KMS-11 (cell line): ENCODE measurements around the gene GALP.

Experiments
- H2AFZ ChIP-seq: fragments of 200-600 bp; sonication (generic); 2 replicates; pipeline ENCODE4 v1.6.1; 2016; ENCODE audit warnings: antibody characterized with exemption, mixed run types, low read depth
- H3K27ac ChIP-seq: fragments of 200-600 bp; sonication (generic); 2 replicates; pipeline ENCODE4 v1.6.1; 2016; ENCODE audit warnings: mild to moderate bottlenecking, mixed run types
- H3K27me3 ChIP-seq: fragments of 200-600 bp; sonication (generic); 2 replicates; pipeline ENCODE4 v1.6.1; 2017; ENCODE audit warnings: mild to moderate bottlenecking, low read depth, mixed run types, moderate library complexity; ENCODE audit not compliant: insufficient read depth
- H3K36me3 ChIP-seq: fragments of 200-600 bp; sonication (generic); 2 replicates; pipeline ENCODE4 v1.6.1; 2017; ENCODE audit warnings: mild to moderate bottlenecking, mixed run types; ENCODE audit not compliant: insufficient read depth
- H3K4me1 ChIP-seq: fragments of 200-600 bp; sonication (generic); 2 replicates; pipeline ENCODE4 v1.6.1; 2016; ENCODE audit warnings: mild to moderate bottlenecking, low read depth, mixed run types; ENCODE audit not compliant: poor library complexity, severe bottlenecking
- H3K4me2 ChIP-seq: fragments of 200-600 bp; sonication (generic); 2 replicates; pipeline ENCODE4 v1.7.0; 2016; ENCODE audit warnings: mild to moderate bottlenecking, mixed run types
- H3K4me3 ChIP-seq: fragments of 200-600 bp; sonication (generic); IDR thresholded peaks from 2 replicates; pipeline ENCODE4 v1.6.1; 2017; ENCODE audit warnings: low read depth, low read length, mixed read lengths; ENCODE audit not compliant: insufficient read depth
- H3K79me2 ChIP-seq: fragments of 200-600 bp; sonication (generic); 2 replicates; pipeline ENCODE4 v1.6.1; 2016; ENCODE audit warnings: low read depth, mixed run types; ENCODE audit not compliant: insufficient read depth
- H3K9ac ChIP-seq: fragments of 200-600 bp; sonication (generic); 2 replicates; pipeline ENCODE4 v1.6.1; 2016; ENCODE audit warnings: mild to moderate bottlenecking, mixed run types
- H4K20me1 ChIP-seq: fragments of 200-600 bp; sonication (generic); 2 replicates; pipeline ENCODE4 v1.6.1; 2016; ENCODE audit warnings: mild to moderate bottlenecking, mixed run types; ENCODE audit not compliant: insufficient read depth
- CTCF ChIP-seq: fragments of 200-600 bp; sonication (generic); conservative IDR thresholded peaks from 2 replicates; pipeline ENCODE4 v1.6.1; 2017; ENCODE audit warnings: low read depth, mild to moderate bottlenecking, antibody characterized with exemption, low read length, moderate library complexity, mixed read lengths

GALP gene

GRCh38 chr19:56176881-56177280 is 1.1 kb downstream of the GALP start:
- H3K9ac ChIP-seq, result no peak overlapping the region
- H3K79me2 ChIP-seq, result no peaks in the 10 kb centered on the region
- no peak for TF ChIP-seq CTCF
- H3K27ac ChIP-seq, result no peak overlapping the region
- H3K27me3 ChIP-seq, result no peaks in the 10 kb centered on the region
- no peak overlapping the region for H3K4me2 ChIP-seq
- H3K4me1 ChIP-seq, result no peaks in the 10 kb centered on the region
- no peak overlapping the region for H3K4me3 ChIP-seq
- H4K20me1 ChIP-seq, result no peaks in the 10 kb centered on the region
- no peak overlapping the region for H2AFZ ChIP-seq
- H3K36me3 ChIP-seq, result no peaks in the 10 kb centered on the region

GRCh38 chr19:56177564-56178243 is 1.9 kb downstream of the GALP start:
- Histone ChIP-seq H3K27me3 (no peaks in the 10 kb centered on the region; the same call in 1 of the 2 replicates), H3K4me3 (no peak overlapping the region), H3K36me3 (no peaks in the 10 kb centered on the region), H3K4me1 (no peaks in the 10 kb centered on the region), H3K27ac (no peak overlapping the region), H3K4me2 (no peak overlapping the region), H3K9ac (no peak overlapping the region), H3K79me2 (no peaks in the 10 kb centered on the region), H2AFZ (no peak overlapping the region), H4K20me1 (no peaks in the 10 kb centered on the region)
- no peak for TF ChIP-seq CTCF

GRCh38 chr19:56189785-56190184 is 14.0 kb downstream of the GALP start:
- no peak overlapping the region for H3K4me2 ChIP-seq
- H3K4me3 ChIP-seq, result no peak overlapping the region
- H3K9ac ChIP-seq, result no peak overlapping the region
- no peaks in the 10 kb centered on the region for H3K27me3 ChIP-seq
- no peaks in the 10 kb centered on the region for H4K20me1 ChIP-seq
- no peaks in the 10 kb centered on the region for H3K79me2 ChIP-seq
- H3K4me1 ChIP-seq, result no peaks in the 10 kb centered on the region
- H3K36me3 ChIP-seq, result no peaks in the 10 kb centered on the region
- no peak overlapping the region for H3K27ac ChIP-seq
- no peak for TF ChIP-seq CTCF
- H2AFZ ChIP-seq, result no peak overlapping the region

GRCh38 chr19:56191115-56191514 is 15.3 kb downstream of the GALP start:
- no peak overlapping the region for H3K27ac ChIP-seq
- TF ChIP-seq CTCF, result no peak
- no peaks in the 10 kb centered on the region for H4K20me1 ChIP-seq

More at GRCh38 chr19:56191115-56191514, 15.3 kb downstream of the GALP start:
- no peak overlapping the region for H3K4me3 ChIP-seq
- H3K9ac ChIP-seq, result no peak overlapping the region
- H3K36me3 ChIP-seq, result no peaks in the 10 kb centered on the region
- H3K4me1 ChIP-seq, result no peaks in the 10 kb centered on the region
- H2AFZ ChIP-seq, result no peak overlapping the region
- H3K27me3 ChIP-seq, result no peaks in the 10 kb centered on the region
- H3K4me2 ChIP-seq, result no peak overlapping the region
- no peaks in the 10 kb centered on the region for H3K79me2 ChIP-seq
